GM10847 (cell line): ENCODE results near the gene ATP6V0E1.

Experiments used
- POLR2A ChIP-seq: IDR thresholded peaks from 2 replicates; pipeline ENCODE4 v1.6.1; 2011; ENCODE audit not compliant: insufficient read length; ENCODE audit errors: extremely low read depth

The ATP6V0E1 gene

DNA sequence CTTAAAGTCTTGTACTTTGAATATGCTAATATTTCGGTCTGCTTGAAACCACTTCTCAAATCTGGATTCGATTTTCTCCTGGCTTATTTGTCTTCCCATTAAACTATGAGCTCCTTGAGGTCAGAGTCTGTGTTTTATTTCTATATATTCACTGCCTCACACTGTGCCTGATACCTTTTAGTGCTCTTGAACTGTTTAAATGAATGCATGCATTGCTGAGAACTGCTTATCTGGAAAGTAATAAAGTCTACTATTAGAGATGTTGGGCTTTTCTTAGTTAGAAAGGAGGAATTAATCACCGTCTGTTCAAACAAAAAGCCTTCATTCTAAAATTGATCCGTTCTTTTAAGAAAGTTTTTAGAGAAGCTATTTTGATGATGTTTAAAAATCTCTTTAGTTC, 78.6 kb downstream of the ATP6V0E1 start:
- no peak for TF ChIP-seq POLR2A

DNA sequence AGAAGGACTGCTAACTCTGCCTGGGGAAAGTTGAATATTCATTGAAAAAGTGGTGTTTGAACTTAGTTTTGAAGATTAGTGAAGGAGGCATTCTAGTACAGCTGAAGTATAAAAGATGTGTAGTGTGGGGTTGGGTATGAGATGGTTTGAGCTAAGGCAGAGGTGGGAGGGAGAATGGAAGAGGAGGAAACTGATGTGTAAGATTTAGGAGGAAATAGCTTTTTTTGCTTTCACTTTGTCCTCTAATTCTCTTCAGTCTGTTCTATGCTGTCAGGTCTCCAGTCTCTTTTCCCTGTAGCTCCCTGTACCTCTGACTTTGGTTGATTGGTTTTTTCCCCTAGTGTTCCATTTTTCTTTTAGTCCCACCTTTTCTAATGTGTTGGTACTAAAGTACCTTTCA, 81.6 kb downstream of the ATP6V0E1 start:
- no peak for TF ChIP-seq POLR2A

GRCh38 chr5:173069671-173070070, 86.1 kb downstream of the ATP6V0E1 start:
- TF ChIP-seq POLR2A: no peak

DNA sequence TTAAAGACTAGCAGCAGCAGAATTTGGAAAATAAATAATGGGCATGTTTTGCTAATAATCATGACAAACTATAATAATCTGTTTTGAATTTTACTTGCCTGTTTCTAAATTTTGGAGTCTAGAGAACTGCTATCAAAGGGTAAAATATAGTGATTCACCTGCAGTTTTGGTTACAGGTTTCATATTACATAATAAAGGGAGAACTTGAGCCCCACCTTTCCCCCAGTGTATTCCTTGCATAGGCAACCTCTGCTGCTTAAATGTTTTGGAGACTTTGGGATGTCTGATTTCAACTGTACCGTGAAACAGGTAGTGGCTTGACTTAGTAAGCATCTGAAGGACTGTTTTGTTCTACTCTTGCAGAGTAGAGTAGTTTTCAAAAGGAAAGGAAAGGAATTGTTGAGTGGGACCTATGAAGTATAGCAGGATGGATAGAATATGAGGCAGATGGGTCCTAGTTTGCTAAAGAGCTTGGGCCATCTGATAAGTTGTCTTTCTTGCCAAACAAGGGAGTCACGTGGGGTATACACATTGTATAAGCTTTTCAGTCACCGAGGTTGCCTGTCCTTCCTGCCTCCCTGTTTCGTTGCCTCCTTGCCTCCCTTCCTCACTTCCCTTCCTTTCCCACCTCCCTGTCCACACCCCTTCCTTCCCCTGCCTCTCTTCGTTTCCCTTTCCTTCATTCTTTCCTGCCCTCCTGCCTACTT, 91.7 kb downstream of the ATP6V0E1 start:
- no peak for TF ChIP-seq POLR2A

GRCh38 chr5:173075970-173076369, 92.4 kb downstream of the ATP6V0E1 start:
- TF ChIP-seq POLR2A: no peak

DNA sequence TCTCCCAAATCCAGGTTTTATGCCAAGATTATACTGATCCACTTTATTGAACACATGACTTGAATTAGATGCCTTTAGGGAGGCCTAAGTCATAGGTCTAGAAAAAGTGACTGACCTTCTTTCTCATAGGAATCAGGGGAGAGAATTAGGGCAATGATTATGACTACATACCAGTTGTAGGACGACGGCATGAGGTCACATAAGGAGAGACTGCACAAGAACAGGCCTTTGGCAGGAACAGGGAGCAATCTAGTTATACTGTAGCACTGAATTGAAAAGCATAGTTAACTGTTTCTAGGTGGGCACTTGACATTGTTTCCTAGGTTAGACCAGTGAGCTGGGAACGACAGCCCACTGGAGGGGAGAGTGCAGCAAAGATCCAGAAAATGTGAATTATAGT, 95.3 kb downstream of the ATP6V0E1 start:
- no peak for TF ChIP-seq POLR2A
